SK-N-MC (cell line): ENCODE results near the gene HLA-E.

ENCODE experiments used
- EZH2 ChIP-seq: fragments of 200-600 bp; sonication (generic); IDR thresholded peaks from one replicate; pipeline ENCODE4 v1.6.1; 2017; ENCODE audit warnings: antibody characterized with exemption
- POLR2AphosphoS5 ChIP-seq: IDR thresholded peaks from 2 replicates; pipeline ENCODE4 v1.6.1; 2012; ENCODE audit warnings: mild to moderate bottlenecking, low read depth, low read length, borderline replicate concordance

GRCh38 chr6:30515106-30515505 is 25.8 kb downstream of the HLA-E start:
- TF ChIP-seq POLR2AphosphoS5 (no peak), EZH2 (no peak)
